ENCODE results near the gene SNX24.

SNX24 gene

DNA sequence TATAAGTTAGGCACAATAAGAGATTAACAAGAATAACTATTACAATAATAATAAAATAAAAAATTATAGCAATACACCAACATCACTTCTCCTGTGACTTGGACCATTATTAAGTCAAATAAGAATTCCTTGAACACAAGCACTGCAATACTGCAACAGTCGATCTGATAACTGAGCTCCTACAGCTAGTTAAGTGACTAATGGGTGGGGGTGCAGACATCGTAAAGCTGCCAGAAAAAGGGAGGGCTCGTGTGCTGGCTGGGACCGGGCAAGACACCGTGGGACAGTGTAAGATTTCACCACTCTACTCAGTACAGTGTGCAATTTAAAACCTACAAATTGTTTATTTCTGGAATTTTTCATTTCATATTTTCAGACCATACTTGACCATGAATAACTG, 78.8 kb downstream of the SNX24 start:
- no peaks in the 10 kb centered on the region for H3K4me1 Mint-ChIP-seq (ENCODE audit: low read depth)
- H3K27me3 Mint-ChIP-seq, result no peaks in the 10 kb centered on the region
- no peak overlapping the region for H3K4me3 Mint-ChIP-seq
- no peaks in the 10 kb centered on the region for H3K9me3 Mint-ChIP-seq
- no peak overlapping the region for H3K27ac Mint-ChIP-seq
- no peaks in the 10 kb centered on the region for H3K36me3 Mint-ChIP-seq (ENCODE audit: low read depth)

DNA sequence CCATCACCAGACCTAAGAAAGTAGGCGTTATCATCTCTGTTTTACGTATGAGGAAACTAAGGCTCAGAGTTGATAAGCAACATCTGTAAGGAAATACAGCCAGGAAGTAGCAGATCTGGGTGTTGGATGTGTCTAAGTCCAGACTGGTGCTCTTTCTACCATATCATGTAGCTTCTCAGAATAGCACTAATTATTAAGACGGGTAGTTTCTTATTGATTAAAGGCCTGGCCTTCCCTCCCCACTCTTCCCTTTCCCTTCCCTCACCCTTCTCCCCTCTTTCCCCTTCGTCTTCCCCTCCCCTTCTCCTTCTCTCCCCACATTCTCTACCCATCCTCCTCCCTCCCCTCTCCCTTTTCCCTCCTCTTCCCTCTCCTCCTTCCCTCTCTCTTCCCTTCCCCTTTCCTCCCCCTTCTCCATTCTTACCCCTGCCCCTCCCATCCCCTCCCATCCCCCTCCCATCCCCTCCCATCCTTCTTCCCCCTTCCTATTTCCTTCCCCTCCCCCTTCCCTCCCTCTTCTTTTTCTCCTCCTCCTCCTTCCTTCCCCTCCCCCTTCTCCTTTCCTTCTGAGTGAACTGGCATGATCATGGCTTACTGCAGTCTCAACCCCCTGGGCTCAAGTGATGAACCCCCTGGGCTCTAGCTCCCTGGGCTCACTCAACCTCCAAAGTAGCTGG, 79.4 kb downstream of the SNX24 start:
- no peaks in the 10 kb centered on the region for H3K36me3 Mint-ChIP-seq (ENCODE audit: low read depth)
- no peaks in the 10 kb centered on the region for H3K9me3 Mint-ChIP-seq
- H3K4me3 Mint-ChIP-seq, result no peak overlapping the region
- no peak overlapping the region for H3K27ac Mint-ChIP-seq
- no peaks in the 10 kb centered on the region for H3K27me3 Mint-ChIP-seq
- H3K4me1 Mint-ChIP-seq (ENCODE audit: low read depth), result no peaks in the 10 kb centered on the region

GRCh38 chr5:122929001-122929400, 83.6 kb downstream of the SNX24 start:
- peaks cover 3% of the 10 kb centered on the region for H3K27me3 Mint-ChIP-seq
- H3K4me1 Mint-ChIP-seq (ENCODE audit: low read depth), result no peaks in the 10 kb centered on the region
- no peak overlapping the region for H3K4me3 Mint-ChIP-seq
- H3K27ac Mint-ChIP-seq, result no peak overlapping the region
- no peaks in the 10 kb centered on the region for H3K36me3 Mint-ChIP-seq (ENCODE audit: low read depth)
- no peaks in the 10 kb centered on the region for H3K9me3 Mint-ChIP-seq

DNA sequence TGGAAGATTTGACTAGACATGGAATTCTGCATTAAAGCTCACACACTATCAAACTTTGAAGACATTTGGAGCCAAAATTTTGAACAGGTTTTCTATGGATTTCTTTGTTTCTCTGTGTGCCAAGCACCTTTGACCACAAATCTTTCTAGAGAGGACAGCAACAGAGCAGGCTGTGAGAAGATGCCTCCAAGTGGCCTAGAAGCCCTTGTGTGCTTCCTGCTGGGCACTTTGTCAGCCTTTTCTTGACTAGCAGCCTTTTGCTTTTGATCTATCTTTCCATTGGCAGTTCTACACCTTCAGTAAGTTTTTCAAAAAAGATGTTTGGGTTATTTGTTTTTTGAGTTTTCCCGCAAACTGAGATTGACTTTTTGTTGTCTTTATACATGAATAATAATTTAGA, 84.6 kb downstream of the SNX24 start:
- Mint-ChIP-seq H3K4me1 (ENCODE audit: low read depth) (no peaks in the 10 kb centered on the region), H3K9me3 (no peaks in the 10 kb centered on the region), H3K4me3 (no peak overlapping the region), H3K36me3 (ENCODE audit: low read depth) (no peaks in the 10 kb centered on the region), H3K27me3 (peaks cover 3% of the 10 kb centered on the region), H3K27ac (no peak overlapping the region)

DNA sequence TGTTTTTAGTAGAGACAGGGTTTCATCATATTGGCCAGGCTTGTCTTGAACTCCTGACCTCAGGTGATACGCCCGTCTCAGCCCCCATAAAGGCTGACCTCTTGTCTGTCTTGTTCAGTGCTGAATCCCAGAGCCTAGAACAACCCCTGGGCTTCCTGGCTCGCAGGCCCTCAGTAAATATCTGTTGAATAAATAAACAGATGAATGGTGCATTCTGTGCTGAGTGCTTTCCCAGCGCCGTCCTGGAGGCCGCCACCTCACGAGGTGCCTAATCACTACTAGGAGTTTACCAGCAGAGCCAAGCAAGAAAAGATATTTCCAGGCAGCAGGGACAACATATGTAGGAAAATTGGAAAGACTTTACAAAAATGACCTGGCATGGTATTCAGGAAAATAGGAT, 88.5 kb downstream of the SNX24 start:
- Mint-ChIP-seq H3K4me3 (no peak overlapping the region), H3K4me1 (ENCODE audit: low read depth) (no peaks in the 10 kb centered on the region), H3K9me3 (no peaks in the 10 kb centered on the region), H3K27ac (no peak overlapping the region), H3K27me3 (peaks cover 3% of the 10 kb centered on the region), H3K36me3 (ENCODE audit: low read depth) (no peaks in the 10 kb centered on the region)

DNA sequence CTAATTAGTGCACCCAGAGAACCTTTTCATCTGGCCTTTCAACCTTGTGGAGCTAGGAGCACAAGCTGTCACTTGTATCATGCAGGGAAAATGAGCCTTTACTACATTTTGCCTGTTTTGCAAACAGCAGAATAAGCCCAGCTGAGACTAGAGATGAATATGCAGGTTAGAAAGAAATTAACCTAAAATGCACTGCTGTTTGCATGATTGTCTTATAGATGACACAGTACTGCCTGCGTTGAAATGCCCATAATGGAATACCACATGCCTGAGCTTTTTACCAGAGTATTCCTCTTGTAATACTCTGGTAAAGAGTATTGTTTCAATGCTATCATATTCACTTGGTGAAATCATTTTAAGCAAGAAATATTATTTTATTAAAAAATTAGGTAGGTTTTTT, 90.7 kb downstream of the SNX24 start:
- Mint-ChIP-seq H3K9me3 (no peaks in the 10 kb centered on the region), H3K27ac (no peak overlapping the region), H3K4me1 (ENCODE audit: low read depth) (no peaks in the 10 kb centered on the region), H3K36me3 (ENCODE audit: low read depth) (no peaks in the 10 kb centered on the region), H3K27me3 (no peaks in the 10 kb centered on the region), H3K4me3 (no peak overlapping the region)

GRCh38 chr5:122937914-122938313, 92.5 kb downstream of the SNX24 start:
- H3K36me3 Mint-ChIP-seq (ENCODE audit: low read depth), result no peaks in the 10 kb centered on the region
- no peak overlapping the region for H3K27ac Mint-ChIP-seq
- H3K4me1 Mint-ChIP-seq (ENCODE audit: low read depth), result no peaks in the 10 kb centered on the region
- no peak overlapping the region for H3K4me3 Mint-ChIP-seq
- H3K27me3 Mint-ChIP-seq, result no peaks in the 10 kb centered on the region
- no peaks in the 10 kb centered on the region for H3K9me3 Mint-ChIP-seq

GRCh38 chr5:122940890-122941289, 95.5 kb downstream of the SNX24 start:
- no peaks in the 10 kb centered on the region for H3K36me3 Mint-ChIP-seq (ENCODE audit: low read depth)
- H3K27me3 Mint-ChIP-seq, result no peaks in the 10 kb centered on the region
- H3K4me3 Mint-ChIP-seq, result no peak overlapping the region
- H3K4me1 Mint-ChIP-seq (ENCODE audit: low read depth), result no peaks in the 10 kb centered on the region
- no peak overlapping the region for H3K27ac Mint-ChIP-seq
- H3K9me3 Mint-ChIP-seq, result no peaks in the 10 kb centered on the region

DNA sequence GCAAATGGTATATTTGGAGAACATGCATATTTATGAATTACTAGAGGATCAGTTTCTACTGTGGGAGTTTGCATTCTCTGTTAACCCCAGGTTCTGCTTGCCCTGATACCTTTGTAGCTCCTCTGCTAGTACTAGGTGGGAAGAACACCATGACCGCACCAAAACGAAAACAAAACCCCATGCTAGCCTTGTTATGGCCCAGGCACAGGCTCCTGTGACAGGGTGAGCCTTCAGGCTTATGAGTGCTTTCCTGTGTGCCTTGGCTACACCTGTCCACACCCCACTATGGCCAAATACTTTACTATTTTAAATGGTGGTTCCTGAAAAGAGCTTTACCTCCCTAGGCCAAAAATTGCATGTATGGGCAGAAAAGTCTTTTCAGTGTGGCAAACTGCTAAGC, 96.3 kb downstream of the SNX24 start:
- Mint-ChIP-seq H3K27ac (no peak overlapping the region), H3K4me3 (no peak overlapping the region), H3K4me1 (ENCODE audit: low read depth) (no peaks in the 10 kb centered on the region), H3K36me3 (ENCODE audit: low read depth) (no peaks in the 10 kb centered on the region), H3K27me3 (no peaks in the 10 kb centered on the region), H3K9me3 (no peaks in the 10 kb centered on the region)

DNA sequence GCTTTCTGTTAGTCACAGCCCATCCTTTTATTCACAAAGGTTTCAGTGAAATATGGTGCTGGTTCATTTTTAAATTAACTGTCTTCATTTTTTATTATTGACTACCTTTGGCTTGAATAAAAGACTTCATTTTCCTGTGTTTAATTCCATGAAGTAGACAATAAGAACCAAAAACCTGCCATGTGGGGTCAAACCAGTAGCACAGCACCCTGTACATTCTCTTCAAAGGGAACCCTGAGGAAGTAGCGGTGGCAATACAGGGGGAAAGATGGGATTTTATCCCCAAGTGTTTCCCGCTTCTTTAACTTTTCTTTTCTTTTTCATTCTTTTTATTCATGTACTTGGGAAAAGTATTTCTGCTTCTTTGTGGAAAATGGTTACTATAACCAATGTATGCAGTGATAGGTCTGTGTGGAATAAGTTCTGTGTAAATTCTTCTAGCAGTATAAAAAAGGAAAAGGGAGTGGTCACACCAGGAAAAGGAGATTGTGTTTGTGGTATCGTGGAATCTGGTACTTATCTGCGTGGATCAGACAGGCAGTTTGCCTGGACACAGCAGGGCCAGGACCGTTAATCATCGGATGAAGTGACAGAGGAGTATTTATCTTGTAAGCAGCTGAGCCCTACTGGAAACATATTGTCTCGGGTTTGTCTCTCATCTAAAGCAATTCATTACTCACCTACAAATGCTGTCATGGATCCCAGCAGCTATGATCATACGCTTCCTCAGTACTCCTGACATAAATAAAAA, 96.9 kb downstream of the SNX24 start:
- H3K4me3 Mint-ChIP-seq, result no peak overlapping the region
- H3K27ac Mint-ChIP-seq, result no peak overlapping the region
- no peaks in the 10 kb centered on the region for H3K9me3 Mint-ChIP-seq
- no peaks in the 10 kb centered on the region for H3K4me1 Mint-ChIP-seq (ENCODE audit: low read depth)
- H3K36me3 Mint-ChIP-seq (ENCODE audit: low read depth), result no peaks in the 10 kb centered on the region
- H3K27me3 Mint-ChIP-seq, result no peaks in the 10 kb centered on the region

GRCh38 chr5:122943050-122943698, 97.8 kb downstream of the SNX24 start:
- H3K27me3 Mint-ChIP-seq, result no peaks in the 10 kb centered on the region
- H3K27ac Mint-ChIP-seq, result no peak overlapping the region
- H3K36me3 Mint-ChIP-seq (ENCODE audit: low read depth), result no peaks in the 10 kb centered on the region
- no peak overlapping the region for H3K4me3 Mint-ChIP-seq
- H3K9me3 Mint-ChIP-seq, result no peaks in the 10 kb centered on the region
- no peaks in the 10 kb centered on the region for H3K4me1 Mint-ChIP-seq (ENCODE audit: low read depth)

DNA sequence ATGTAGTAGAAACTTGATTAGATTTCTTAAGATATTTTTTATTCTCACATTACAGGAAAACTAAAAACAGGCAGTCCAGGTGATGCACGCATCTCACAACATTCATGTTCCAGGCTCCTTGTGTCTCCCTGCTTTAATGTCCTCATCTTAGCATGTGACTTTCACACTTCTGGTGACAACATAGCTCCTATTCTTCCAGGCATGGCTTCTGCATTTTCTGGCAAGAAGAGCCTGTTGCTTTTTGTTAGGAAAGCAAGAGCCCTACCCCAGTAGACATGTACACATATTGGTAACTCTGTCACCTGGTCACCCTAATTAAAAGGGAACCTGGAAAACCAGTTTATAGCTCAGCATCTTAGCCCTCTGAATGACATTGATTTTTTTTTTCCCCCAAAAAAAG, 98.6 kb downstream of the SNX24 start:
- Mint-ChIP-seq H3K4me3 (no peak overlapping the region), H3K27me3 (no peaks in the 10 kb centered on the region), H3K36me3 (ENCODE audit: low read depth) (no peaks in the 10 kb centered on the region), H3K27ac (no peak overlapping the region), H3K4me1 (ENCODE audit: low read depth) (no peaks in the 10 kb centered on the region), H3K9me3 (no peaks in the 10 kb centered on the region)

- Mint-ChIP-seq H3K4me1 (ENCODE audit: low read depth) (no peaks in the 10 kb centered on the region), H3K36me3 (ENCODE audit: low read depth) (no peaks in the 10 kb centered on the region), H3K4me3 (no peak overlapping the region), H3K27ac (no peak overlapping the region), H3K27me3 (no peaks in the 10 kb centered on the region), H3K9me3 (no peaks in the 10 kb centered on the region)
These were observed 102.0 kb downstream of the SNX24 start for GRCh38 chr5:122947372-122947771.

DNA sequence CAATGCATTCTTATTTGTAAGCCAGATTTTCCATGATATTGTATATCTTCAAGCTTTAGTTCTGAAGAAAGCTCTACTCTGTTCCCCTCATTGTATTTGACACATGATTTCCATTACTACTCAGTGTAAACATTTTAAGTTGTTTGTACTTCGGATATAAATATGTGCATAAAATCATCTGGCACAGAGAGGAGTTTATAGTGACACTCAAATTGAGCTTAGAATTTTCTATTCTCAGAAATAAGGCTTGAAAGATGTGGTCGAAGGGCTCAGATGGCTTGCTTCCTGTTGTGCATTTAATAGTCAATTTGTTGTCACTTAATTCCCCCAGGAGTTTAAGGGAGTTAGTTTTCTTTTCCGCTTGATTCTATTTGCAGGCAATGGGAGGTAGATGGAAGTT, 102.4 kb downstream of the SNX24 start:
- H3K9me3 Mint-ChIP-seq, result no peaks in the 10 kb centered on the region
- H3K36me3 Mint-ChIP-seq (ENCODE audit: low read depth), result no peaks in the 10 kb centered on the region
- H3K27me3 Mint-ChIP-seq, result no peaks in the 10 kb centered on the region
- no peak overlapping the region for H3K4me3 Mint-ChIP-seq
- no peaks in the 10 kb centered on the region for H3K4me1 Mint-ChIP-seq (ENCODE audit: low read depth)
- no peak overlapping the region for H3K27ac Mint-ChIP-seq

DNA sequence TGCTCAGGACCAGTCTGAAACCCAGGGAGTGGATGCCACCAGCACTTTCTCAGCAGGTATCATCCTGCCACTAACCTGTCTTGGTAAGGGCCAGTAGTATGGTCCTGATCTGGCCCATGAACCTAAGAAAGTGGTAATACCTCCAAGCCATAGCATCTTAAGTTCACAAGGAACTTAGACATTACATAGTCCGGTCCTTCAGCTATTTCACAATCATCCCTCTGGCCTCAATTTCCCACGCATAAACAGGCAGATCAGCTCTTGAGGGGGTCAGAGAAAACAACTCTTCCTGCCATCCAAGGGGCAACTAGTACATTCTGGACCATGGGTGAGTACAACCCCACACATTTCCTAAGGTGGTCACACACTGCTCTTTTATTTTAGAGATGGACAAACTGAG, 102.9 kb downstream of the SNX24 start:
- H3K4me3 Mint-ChIP-seq, result no peak overlapping the region
- no peaks in the 10 kb centered on the region for H3K36me3 Mint-ChIP-seq (ENCODE audit: low read depth)
- no peaks in the 10 kb centered on the region for H3K9me3 Mint-ChIP-seq
- no peaks in the 10 kb centered on the region for H3K27me3 Mint-ChIP-seq
- no peak overlapping the region for H3K27ac Mint-ChIP-seq
- no peaks in the 10 kb centered on the region for H3K4me1 Mint-ChIP-seq (ENCODE audit: low read depth)
